Gastrocnemius medialis (tissue), 4 donors: ENCODE measurements around the gene AP1M2.

Experiments
- POLR2A ChIP-seq, 2 donors: fragments of 450-650 bp; IDR thresholded peaks; one replicate each; pipeline ENCODE4 v1.6.1; 2017; ENCODE audit warnings: antibody characterized with exemption in 2 of 2, mild to moderate bottlenecking in 2 of 2, moderate library complexity in 2 of 2
- TF ChIP-seq, protein P1 (sequence below), 5 experiments: fragments of 450-650 bp in 3 of 5; fragments of 200-600 bp in 2 of 5; sonication (generic) in 2 of 5; IDR thresholded peaks in 4 of 5; conservative IDR thresholded peaks in 1 of 5; 1 replicate in 4 of 5; 2 replicates in 1 of 5; pipeline ENCODE4 v1.5.1; 2016 to 2019; ENCODE audit warnings: antibody characterized with exemption in 5 of 5, mild to moderate bottlenecking in 3 of 5, moderate library complexity in 3 of 5

- TF ChIP-seq, protein P1, sequence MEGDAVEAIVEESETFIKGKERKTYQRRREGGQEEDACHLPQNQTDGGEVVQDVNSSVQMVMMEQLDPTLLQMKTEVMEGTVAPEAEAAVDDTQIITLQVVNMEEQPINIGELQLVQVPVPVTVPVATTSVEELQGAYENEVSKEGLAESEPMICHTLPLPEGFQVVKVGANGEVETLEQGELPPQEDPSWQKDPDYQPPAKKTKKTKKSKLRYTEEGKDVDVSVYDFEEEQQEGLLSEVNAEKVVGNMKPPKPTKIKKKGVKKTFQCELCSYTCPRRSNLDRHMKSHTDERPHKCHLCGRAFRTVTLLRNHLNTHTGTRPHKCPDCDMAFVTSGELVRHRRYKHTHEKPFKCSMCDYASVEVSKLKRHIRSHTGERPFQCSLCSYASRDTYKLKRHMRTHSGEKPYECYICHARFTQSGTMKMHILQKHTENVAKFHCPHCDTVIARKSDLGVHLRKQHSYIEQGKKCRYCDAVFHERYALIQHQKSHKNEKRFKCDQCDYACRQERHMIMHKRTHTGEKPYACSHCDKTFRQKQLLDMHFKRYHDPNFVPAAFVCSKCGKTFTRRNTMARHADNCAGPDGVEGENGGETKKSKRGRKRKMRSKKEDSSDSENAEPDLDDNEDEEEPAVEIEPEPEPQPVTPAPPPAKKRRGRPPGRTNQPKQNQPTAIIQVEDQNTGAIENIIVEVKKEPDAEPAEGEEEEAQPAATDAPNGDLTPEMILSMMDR (IDR thresholded peaks at IDR 0.05 in 4 of 5, conservative IDR thresholded peaks at IDR 0.05 in 1 of 5), result no peak
- TF ChIP-seq POLR2A (IDR thresholded peaks at IDR 0.05), result no peak
Measured at GRCh38 chr19:10586396-10586795, 716 bp downstream of the AP1M2 start.
